GM12864 (cell line): ENCODE results near the gene GHITM.
"Not testable (repeated sequence)": the region's sequence is repeated elsewhere in the genome, so short reads cannot be mapped to it uniquely, and the experiment has no call there.

Experiments used
- DNase-seq: peaks from one replicate; pipeline ENCODE4 v3.0.0-alpha.2; 2011; ENCODE audit warnings: low read depth
- H3K4me3 ChIP-seq: 2 replicates; pipeline ENCODE4 v1.5.1; 2011; ENCODE audit warnings: mild to moderate bottlenecking, low read depth, low read length, control low read depth
- CTCF ChIP-seq: IDR thresholded peaks from 2 replicates; pipeline ENCODE4 v1.5.1; 2011; ENCODE audit warnings: low read depth, mild to moderate bottlenecking, moderate library complexity, low read length, control low read depth, inconsistent platforms; ENCODE audit errors: missing control alignments

Gene GHITM

DNA sequence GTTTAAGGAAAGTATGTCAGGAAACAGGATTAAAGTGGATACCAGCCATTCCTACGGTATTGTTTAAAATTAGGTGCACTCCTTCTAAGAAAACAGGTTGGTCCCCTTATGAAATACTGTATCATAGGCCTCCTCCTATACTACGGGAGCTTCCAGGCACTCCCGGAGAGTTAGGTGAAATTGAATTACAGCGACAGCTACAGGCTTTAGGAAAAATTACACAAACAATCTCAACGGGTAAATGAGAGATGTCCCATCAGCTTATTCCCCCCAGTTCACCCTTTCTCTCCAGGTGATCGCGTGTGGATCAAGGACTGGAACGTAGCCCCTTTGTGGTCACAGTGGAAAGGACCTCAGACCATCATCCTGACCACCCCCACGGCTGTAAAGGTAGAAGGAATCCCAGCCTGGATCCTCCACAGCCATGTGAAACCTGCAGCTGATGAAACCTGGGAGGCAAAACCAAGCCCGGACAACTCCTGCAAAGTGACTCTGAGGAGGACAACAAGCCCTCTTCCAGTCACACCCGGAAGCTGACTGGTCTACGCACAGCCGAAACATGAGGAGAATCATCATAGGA, 25.1 kb upstream of the GHITM start:
- no peak for DNase-seq
- peak; percentile 33 for TF ChIP-seq CTCF
- H3K4me3 ChIP-seq: no peak overlapping the region

DNA sequence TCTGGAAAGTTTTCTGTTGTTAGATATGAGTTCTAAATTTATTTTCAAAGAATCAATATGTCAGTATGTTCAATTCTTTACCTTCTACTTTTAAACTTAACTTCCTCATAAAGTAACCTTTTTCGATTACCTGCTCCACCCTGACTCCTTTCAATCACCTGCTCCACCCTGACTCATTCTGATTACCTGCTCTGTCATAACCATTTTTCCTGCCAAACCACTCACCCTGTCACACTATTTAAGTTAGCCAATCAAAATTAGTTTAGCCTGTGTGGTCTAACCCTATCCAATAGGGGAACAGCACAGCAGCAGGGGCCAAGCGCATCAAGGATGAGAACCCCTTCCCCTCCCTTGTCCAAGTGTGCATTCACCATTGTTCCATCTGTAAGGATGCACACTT, 22.1 kb upstream of the GHITM start:
- not testable (repeated sequence) for H3K4me3 ChIP-seq, DNase-seq

- H3K4me3 ChIP-seq: no peak overlapping the region
- DNase-seq: no peak
- no peak for TF ChIP-seq CTCF
Observed at GRCh38 chr10:84117686-84118394, 21.5 kb upstream of the GHITM start.

GRCh38 chr10:84118395-84119006, 20.8 kb upstream of the GHITM start:
- no peak for DNase-seq
- no peak overlapping the region for H3K4me3 ChIP-seq
- TF ChIP-seq CTCF: no peak

- no peak overlapping the region for H3K4me3 ChIP-seq
- no peak for DNase-seq
- no peak for TF ChIP-seq CTCF
Observed at GRCh38 chr10:84123362-84123761, 15.9 kb upstream of the GHITM start.

- not testable (repeated sequence) for DNase-seq, H3K4me3 ChIP-seq
Observed at GRCh38 chr10:84125910-84126784, 13.2 kb upstream of the GHITM start.

- no peak for TF ChIP-seq CTCF
- no peak overlapping the region for H3K4me3 ChIP-seq
- DNase-seq: no peak
Observed at GRCh38 chr10:84126785-84127167, 12.5 kb upstream of the GHITM start.
